RWPE2 (cell line): ENCODE data around the gene TMEM205.
A peak's percentile ranks its signal among the peaks of the same experiment; 100 is the strongest.

Experiments
- ATAC-seq: fragments of 200-7000 bp; cut with Tn5 transposase; 3 replicates; pipeline ENCODE4 v1.9.1; 2021; ENCODE audit warnings: low read depth
- DNase-seq: peaks from one replicate; pipeline ENCODE4 v3.0.0-alpha.2; 2020; ENCODE audit warnings: low spot score
- H3K27ac ChIP-seq: fragments of 450-650 bp; 2 replicates; pipeline ENCODE4 v1.5.1; 2017; ENCODE audit warnings: mild to moderate bottlenecking; ENCODE audit not compliant: poor library complexity, severe bottlenecking
- H3K27me3 ChIP-seq: fragments of 250-450 bp; sonication (Bioruptor Pico); 2 replicates; pipeline ENCODE4 v1.5.1; 2021; ENCODE audit warnings: mild to moderate bottlenecking, moderate library complexity; ENCODE audit not compliant: insufficient read depth, poor library complexity, severe bottlenecking
- H3K36me3 ChIP-seq: fragments of 250-450 bp; sonication (Bioruptor Pico); 2 replicates; pipeline ENCODE4 v1.5.1; 2020; ENCODE audit warnings: low read depth, mild to moderate bottlenecking, moderate library complexity
- H3K4me1 ChIP-seq: fragments of 250-450 bp; sonication (Bioruptor Pico); 2 replicates; pipeline ENCODE4 v1.5.1; 2021; ENCODE audit warnings: mild to moderate bottlenecking, moderate library complexity; ENCODE audit not compliant: insufficient read depth, poor library complexity, severe bottlenecking
- H3K4me3 ChIP-seq: fragments of 250-450 bp; sonication (Bioruptor Pico); 2 replicates; pipeline ENCODE4 v1.5.1; 2021; ENCODE audit warnings: mild to moderate bottlenecking, moderate library complexity; ENCODE audit not compliant: severe bottlenecking
- H3K9me3 ChIP-seq: fragments of 250-450 bp; sonication (Bioruptor Pico); 2 replicates; pipeline ENCODE4 v1.5.1; 2021; ENCODE audit warnings: mild to moderate bottlenecking, moderate library complexity; ENCODE audit not compliant: severe bottlenecking
- TF ChIP-seq, protein P1 (sequence below): fragments of 450-650 bp; IDR thresholded peaks from one replicate; pipeline ENCODE4 v1.5.1; 2017; ENCODE audit warnings: mild to moderate bottlenecking, moderate library complexity; ENCODE audit not compliant: poor library complexity, severe bottlenecking

The TMEM205 gene

GRCh38 chr19:11346104-11346940, at the start of gene TMEM205, which contains the start of gene CCDC159:
Gene TMEM205, minus strand, starts transcription at chr19:11346268. Its CDS starts 649 bp downstream, at chr19:11345619.
Gene CCDC159, plus strand, starts transcription at chr19:11346519. Its CDS starts 88 bp downstream, at chr19:11346607.
- H3K36me3 ChIP-seq: no peaks in the 10 kb centered on the region
- TF ChIP-seq, protein P1, sequence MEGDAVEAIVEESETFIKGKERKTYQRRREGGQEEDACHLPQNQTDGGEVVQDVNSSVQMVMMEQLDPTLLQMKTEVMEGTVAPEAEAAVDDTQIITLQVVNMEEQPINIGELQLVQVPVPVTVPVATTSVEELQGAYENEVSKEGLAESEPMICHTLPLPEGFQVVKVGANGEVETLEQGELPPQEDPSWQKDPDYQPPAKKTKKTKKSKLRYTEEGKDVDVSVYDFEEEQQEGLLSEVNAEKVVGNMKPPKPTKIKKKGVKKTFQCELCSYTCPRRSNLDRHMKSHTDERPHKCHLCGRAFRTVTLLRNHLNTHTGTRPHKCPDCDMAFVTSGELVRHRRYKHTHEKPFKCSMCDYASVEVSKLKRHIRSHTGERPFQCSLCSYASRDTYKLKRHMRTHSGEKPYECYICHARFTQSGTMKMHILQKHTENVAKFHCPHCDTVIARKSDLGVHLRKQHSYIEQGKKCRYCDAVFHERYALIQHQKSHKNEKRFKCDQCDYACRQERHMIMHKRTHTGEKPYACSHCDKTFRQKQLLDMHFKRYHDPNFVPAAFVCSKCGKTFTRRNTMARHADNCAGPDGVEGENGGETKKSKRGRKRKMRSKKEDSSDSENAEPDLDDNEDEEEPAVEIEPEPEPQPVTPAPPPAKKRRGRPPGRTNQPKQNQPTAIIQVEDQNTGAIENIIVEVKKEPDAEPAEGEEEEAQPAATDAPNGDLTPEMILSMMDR: no peak
- DNase-seq: peak; percentile 98
- no peaks in the 10 kb centered on the region for H3K27me3 ChIP-seq
- H3K27ac ChIP-seq: peak within 1 kb of the TSS; percentile 44
- H3K4me3 ChIP-seq: peak within 1 kb of the TSS; percentile 61
- H3K4me1 ChIP-seq: peaks cover 10% of the 10 kb centered on the region
- H3K9me3 ChIP-seq: peaks cover 5% of the 10 kb centered on the region
- peak; percentile 83 for ATAC-seq

- ATAC-seq (no peak), DNase-seq (no peak)
- H3K4me1 ChIP-seq: no peaks in the 10 kb centered on the region
- no peaks in the 10 kb centered on the region for H3K36me3 ChIP-seq
- TF ChIP-seq, protein P1: no peak
- H3K4me3 ChIP-seq: no peak overlapping the region
- H3K9me3 ChIP-seq: no peaks in the 10 kb centered on the region
- no peak overlapping the region for H3K27ac ChIP-seq
- H3K27me3 ChIP-seq: no peaks in the 10 kb centered on the region
Observed at GRCh38 chr19:11390933-11391680, 45.0 kb upstream of the TMEM205 start.

- no peak overlapping the region for H3K4me3 ChIP-seq
- H3K27me3 ChIP-seq: no peaks in the 10 kb centered on the region
- no peaks in the 10 kb centered on the region for H3K36me3 ChIP-seq
- TF ChIP-seq, protein P1: no peak
- H3K4me1 ChIP-seq: no peaks in the 10 kb centered on the region
- ATAC-seq (no peak), DNase-seq (no peak)
- no peak overlapping the region for H3K27ac ChIP-seq
- H3K9me3 ChIP-seq: no peaks in the 10 kb centered on the region
Observed at GRCh38 chr19:11390359-11390758, 44.3 kb upstream of the TMEM205 start.

GRCh38 chr19:11387162-11388034, 41.3 kb upstream of the TMEM205 start:
- DNase-seq (no peak), ATAC-seq (no peak)
- Histone ChIP-seq H3K4me1 (no peaks in the 10 kb centered on the region), H3K36me3 (no peaks in the 10 kb centered on the region), H3K4me3 (no peak overlapping the region), H3K27ac (no peak overlapping the region), H3K27me3 (no peaks in the 10 kb centered on the region), H3K9me3 (no peaks in the 10 kb centered on the region)
- TF ChIP-seq, protein P1: no peak
